ENCODE data around the gene FHIP2A. TPM values are rescaled to one million over a fixed set of nuclear protein-coding genes. Genes with fewer than 3 reads are reported as not detected.

FHIP2A gene
- total RNA-seq, 3 donors from 2014 or later: 14.8 to 29.7 (median 15.0) TPM

- DNase-seq: no peak
- Histone ChIP-seq H3K36me3 (ENCODE audit: low read depth) (no peaks in the 10 kb centered on the region), H3K4me1 (ENCODE audit: low read depth) (no peaks in the 10 kb centered on the region), H3K9me3 (no peaks in the 10 kb centered on the region), H3K4me3 (no peak overlapping the region)
- TF ChIP-seq CTCF (IDR thresholded peaks at IDR 0.05): no peak
- intact Hi-C loops (cut with DNase I, micrococcal nuclease): loop anchor here in 1 of 2 donors (10.0 kb wide), 1 partner anchor 253 kb away; no protein-coding TSS in a partner anchor
- ATAC-seq: no peak
Observed at GRCh38 chr10:114871379-114871778, 49.8 kb downstream of the FHIP2A start.

Other genes starting within 250 kb of the FHIP2A start
- gene ABLIM1, start 163.5 kb upstream of the FHIP2A start, total RNA-seq: 100 to 1,000 TPM in 2 of 3 donors, 10 to 100 TPM in 1; 67.1 to 122 (median 103) TPM
- gene TRUB1, start 116.4 kb downstream of the FHIP2A start, total RNA-seq: 10 to 100 TPM; 13.3 to 16.5 (median 15.9) TPM